Prostate gland (tissue), 2 donors: Measurements from ENCODE around the gene LYPD6. TPM values are rescaled to one million over a fixed set of nuclear protein-coding genes. Genes with fewer than 3 reads are reported as not detected.

Source experiments
- DNase-seq: peaks from one replicate; pipeline ENCODE4 v3.0.0-alpha.2; 2019; ENCODE audit warnings: low spot score
- H3K27ac ChIP-seq, 2 donors: fragments of 200-600 bp; sonication (generic); 2 replicates each; pipeline ENCODE4 v1.5.1; 2017 to 2019
- H3K27me3 ChIP-seq: fragments of 200-600 bp; sonication (generic); replicated peaks from 2 replicates; pipeline ENCODE4 v1.5.1; 2019; ENCODE audit not compliant: insufficient read depth
- H3K36me3 ChIP-seq, 2 donors: fragments of 200-600 bp; sonication (generic); 1 replicate in 1 of 2; 2 replicates in 1 of 2; pipeline versions ENCODE4 v1.5.1 to v1.8.1; 2017 to 2019
- H3K4me1 ChIP-seq: fragments of 200-600 bp; sonication (generic); replicated peaks from 2 replicates; pipeline ENCODE4 v1.5.1; 2019
- H3K4me3 ChIP-seq, 2 donors: fragments of 200-600 bp; sonication (generic); 2 replicates each; pipeline ENCODE4 v1.5.1; 2017 to 2019
- H3K9me3 ChIP-seq: fragments of 200-600 bp; sonication (generic); 2 replicates; pipeline ENCODE4 v1.5.1; 2017
- POLR2A ChIP-seq: fragments of 450-650 bp; IDR thresholded peaks from one replicate; pipeline ENCODE4 v1.6.1; 2016; ENCODE audit warnings: antibody characterized with exemption, mild to moderate bottlenecking
- POLR2AphosphoS5 ChIP-seq: sonication (generic); formaldehyde crosslinking; IDR thresholded peaks from one replicate; pipeline ENCODE4 v1.6.1; 2017; ENCODE audit warnings: antibody characterized with exemption
- WGBS: methylation state at CpG from one replicate; pipeline ENCODE4 v1.1.5; 2018; 5-methylcytosine and 5-hydroxymethylcytosine counted together
- intact Hi-C: fragments of 100-400 bp; cut with DNase I; formaldehyde crosslinking; loops from one replicate; pipeline ENCODE4 v1.14.2; 2022
- total RNA-seq, 2 donors: library from RNA; depleted of rRNA; stranded (reverse); fragments of >200 nt; gene quantifications; one replicate each; pipeline ENCODE4 v1.1.0, GENCODE V29; 2016
- TF ChIP-seq, protein P1 (sequence below), 4 experiments: fragments of 200-600 bp in 2 of 4; fragments of 450-650 bp in 2 of 4; sonication (generic) in 2 of 4; IDR thresholded peaks; 1 replicate in 3 of 4; 2 replicates in 1 of 4; pipeline ENCODE4 v1.5.1; 2016 to 2019; ENCODE audit warnings: antibody characterized with exemption in 4 of 4, mild to moderate bottlenecking in 2 of 4, moderate library complexity in 2 of 4

LYPD6 gene
- total RNA-seq, 2 donors from 2014 or later = 2.3 to 5.1 TPM

GRCh38 chr2:149364839-149365238 lies 34.5 kb downstream of the LYPD6 start:
- no peaks in the 10 kb centered on the region for H3K27me3 ChIP-seq
- DNase-seq = no peak
- no peaks in the 10 kb centered on the region for H3K9me3 ChIP-seq
- no peaks in the 10 kb centered on the region for H3K36me3 ChIP-seq
- no peak overlapping the region for H3K27ac ChIP-seq
- intact Hi-C loops = no loop called here
- TF ChIP-seq, protein P1, sequence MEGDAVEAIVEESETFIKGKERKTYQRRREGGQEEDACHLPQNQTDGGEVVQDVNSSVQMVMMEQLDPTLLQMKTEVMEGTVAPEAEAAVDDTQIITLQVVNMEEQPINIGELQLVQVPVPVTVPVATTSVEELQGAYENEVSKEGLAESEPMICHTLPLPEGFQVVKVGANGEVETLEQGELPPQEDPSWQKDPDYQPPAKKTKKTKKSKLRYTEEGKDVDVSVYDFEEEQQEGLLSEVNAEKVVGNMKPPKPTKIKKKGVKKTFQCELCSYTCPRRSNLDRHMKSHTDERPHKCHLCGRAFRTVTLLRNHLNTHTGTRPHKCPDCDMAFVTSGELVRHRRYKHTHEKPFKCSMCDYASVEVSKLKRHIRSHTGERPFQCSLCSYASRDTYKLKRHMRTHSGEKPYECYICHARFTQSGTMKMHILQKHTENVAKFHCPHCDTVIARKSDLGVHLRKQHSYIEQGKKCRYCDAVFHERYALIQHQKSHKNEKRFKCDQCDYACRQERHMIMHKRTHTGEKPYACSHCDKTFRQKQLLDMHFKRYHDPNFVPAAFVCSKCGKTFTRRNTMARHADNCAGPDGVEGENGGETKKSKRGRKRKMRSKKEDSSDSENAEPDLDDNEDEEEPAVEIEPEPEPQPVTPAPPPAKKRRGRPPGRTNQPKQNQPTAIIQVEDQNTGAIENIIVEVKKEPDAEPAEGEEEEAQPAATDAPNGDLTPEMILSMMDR (IDR thresholded peaks at IDR 0.05) = no peak
- TF ChIP-seq POLR2AphosphoS5 (no peak), POLR2A (no peak)
- H3K4me3 ChIP-seq = no peak overlapping the region
- no peaks in the 10 kb centered on the region for H3K4me1 ChIP-seq

DNA sequence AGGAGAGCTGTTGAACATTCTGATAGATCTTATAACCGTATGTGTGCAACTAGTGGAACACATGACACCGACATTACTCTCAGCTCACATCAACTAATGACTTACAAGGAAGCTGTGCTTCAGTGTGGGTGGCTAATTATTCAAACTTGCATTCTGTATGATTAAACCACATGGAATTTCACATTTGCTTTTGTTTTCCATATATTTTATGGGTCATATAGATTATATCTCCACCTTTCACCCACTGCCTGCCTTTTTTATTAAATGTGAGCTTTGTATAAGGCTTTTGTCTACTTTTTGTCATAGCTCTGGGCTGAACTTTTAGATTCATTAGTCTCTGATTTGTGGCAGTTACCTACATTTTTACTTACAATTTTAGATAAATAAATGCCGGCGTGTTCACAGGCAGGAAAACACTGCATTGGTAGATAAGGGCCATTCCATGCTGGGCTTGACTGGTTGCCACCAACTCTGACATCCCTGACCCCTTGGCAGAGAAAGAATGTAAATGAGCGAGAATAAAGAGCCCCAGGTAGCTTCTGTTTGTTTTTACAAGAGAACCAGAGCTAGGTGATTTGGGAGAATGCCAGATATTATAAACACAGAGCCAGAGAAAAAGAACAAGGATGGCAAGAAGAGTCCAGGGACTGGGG lies 35.7 kb downstream of the LYPD6 start:
- Histone ChIP-seq H3K27ac (no peak overlapping the region), H3K9me3 (no peaks in the 10 kb centered on the region), H3K36me3 (no peaks in the 10 kb centered on the region), H3K4me3 (no peak overlapping the region), H3K27me3 (no peaks in the 10 kb centered on the region), H3K4me1 (no peaks in the 10 kb centered on the region)
- intact Hi-C loops = no loop called here
- peak; percentile 12 for DNase-seq
- WGBS = 47% methylated on average over 5 of the region's 5 CpGs
- no peak for TF ChIP-seq POLR2A
- no peak for TF ChIP-seq POLR2AphosphoS5
- TF ChIP-seq, protein P1 (IDR thresholded peaks at IDR 0.05) = no peak

GRCh38 chr2:149370061-149370775 lies 39.8 kb downstream of the LYPD6 start:
- intact Hi-C loops = no loop called here
- no peaks in the 10 kb centered on the region for H3K27me3 ChIP-seq
- H3K4me3 ChIP-seq = no peak overlapping the region
- H3K4me1 ChIP-seq = no peaks in the 10 kb centered on the region
- DNase-seq = no peak
- H3K36me3 ChIP-seq = no peaks in the 10 kb centered on the region
- 91% methylated on average over 5 of the region's 5 CpGs for WGBS
- no peak overlapping the region for H3K27ac ChIP-seq
- H3K9me3 ChIP-seq = no peaks in the 10 kb centered on the region
- TF ChIP-seq, protein P1 (IDR thresholded peaks at IDR 0.05) = no peak
- TF ChIP-seq POLR2AphosphoS5 (no peak), POLR2A (no peak)

GRCh38 chr2:149371476-149371875 lies 41.1 kb downstream of the LYPD6 start:
- Histone ChIP-seq H3K27me3 (no peaks in the 10 kb centered on the region), H3K9me3 (no peaks in the 10 kb centered on the region), H3K36me3 (no peaks in the 10 kb centered on the region), H3K27ac (no peak overlapping the region), H3K4me3 (no peak overlapping the region), H3K4me1 (no peaks in the 10 kb centered on the region)
- intact Hi-C loops = no loop called here
- 97% methylated on average over 6 of the region's 6 CpGs for WGBS
- DNase-seq = no peak
- no peak for TF ChIP-seq POLR2AphosphoS5
- TF ChIP-seq, protein P1 (IDR thresholded peaks at IDR 0.05) = no peak
- TF ChIP-seq POLR2A = no peak
